ENCODE results near the gene MUC5B. TPM values are rescaled to one million over a fixed set of nuclear protein-coding genes. Genes with fewer than 3 reads are reported as not detected.

The MUC5B gene
- total RNA-seq, 1 donor from 2014 or later, result not detected

DNA sequence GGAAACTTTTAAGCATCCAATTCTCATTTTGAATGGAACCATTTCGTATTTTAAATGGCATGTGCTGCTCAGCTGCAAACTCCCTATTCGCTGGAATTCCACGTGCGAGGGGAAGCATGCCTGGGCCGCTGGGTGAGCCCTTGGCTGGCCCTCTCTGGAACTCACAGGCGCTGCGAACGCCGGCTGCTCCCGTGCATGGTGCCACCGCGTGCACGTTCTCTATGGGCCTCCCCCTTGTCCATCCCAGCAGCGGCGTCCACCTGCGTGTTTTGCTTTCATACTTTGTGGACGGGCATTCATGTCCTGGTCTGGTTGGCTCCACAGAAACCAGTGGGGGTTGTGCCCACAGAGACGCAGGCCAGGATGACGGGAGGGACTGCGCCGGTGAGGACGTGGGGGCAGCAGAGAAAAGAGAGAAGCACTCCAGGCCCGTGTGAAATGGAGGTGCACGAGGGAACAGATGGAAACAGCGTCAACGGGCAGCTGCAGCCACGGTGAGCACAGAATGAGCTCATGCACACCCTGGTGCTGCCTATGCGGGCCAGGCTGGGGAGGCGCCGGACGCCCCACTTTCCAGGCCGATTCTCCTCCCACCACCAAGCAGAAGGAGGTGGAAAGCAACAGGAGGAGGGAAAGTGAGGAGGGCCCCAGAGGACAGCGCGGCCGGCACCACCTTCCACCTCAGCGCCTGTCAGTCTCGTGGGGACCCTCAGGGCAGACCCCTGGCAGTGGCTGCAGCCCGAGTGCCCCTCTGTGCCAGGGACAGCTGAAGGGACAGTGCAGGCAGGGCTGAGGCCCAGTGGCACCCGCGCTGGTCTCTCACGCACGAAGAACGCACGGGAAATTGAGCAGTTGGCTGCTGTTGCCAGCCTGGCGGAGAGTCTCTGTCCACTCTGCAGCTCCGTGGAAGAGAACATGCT is 57.5 kb downstream of the MUC5B start:
- no peak for DNase-seq (ENCODE audit: low read depth)
- no peaks in the 10 kb centered on the region for H3K79me2 ChIP-seq (ENCODE audit: insufficient read depth, low read length)
- H3K9ac ChIP-seq (ENCODE audit: low read length), result no peak overlapping the region
- no peak overlapping the region for H2AFZ ChIP-seq (ENCODE audit: low read depth, low read length)
- H4K20me1 ChIP-seq (ENCODE audit: insufficient read depth, low read length), result peaks cover 25% of the 10 kb centered on the region
- Mint-ChIP-seq H3K4me3 (ENCODE audit: unreplicated experiment) (no peak overlapping the region), H3K4me1 (ENCODE audit: low read depth, unreplicated experiment) (no peaks in the 10 kb centered on the region), H3K27me3 (ENCODE audit: low read depth, unreplicated experiment) (no peaks in the 10 kb centered on the region), H3K9me3 (ENCODE audit: unreplicated experiment) (no peaks in the 10 kb centered on the region), H3K27ac (ENCODE audit: unreplicated experiment) (no peak overlapping the region), H3K36me3 (ENCODE audit: low read depth, unreplicated experiment) (peaks cover 21% of the 10 kb centered on the region)
- FAIRE-seq, result no peak
- no peaks in the 10 kb centered on the region for H3K27me3 ChIP-seq (ENCODE audit: insufficient read depth, low read length)
- TF ChIP-seq, protein P1, sequence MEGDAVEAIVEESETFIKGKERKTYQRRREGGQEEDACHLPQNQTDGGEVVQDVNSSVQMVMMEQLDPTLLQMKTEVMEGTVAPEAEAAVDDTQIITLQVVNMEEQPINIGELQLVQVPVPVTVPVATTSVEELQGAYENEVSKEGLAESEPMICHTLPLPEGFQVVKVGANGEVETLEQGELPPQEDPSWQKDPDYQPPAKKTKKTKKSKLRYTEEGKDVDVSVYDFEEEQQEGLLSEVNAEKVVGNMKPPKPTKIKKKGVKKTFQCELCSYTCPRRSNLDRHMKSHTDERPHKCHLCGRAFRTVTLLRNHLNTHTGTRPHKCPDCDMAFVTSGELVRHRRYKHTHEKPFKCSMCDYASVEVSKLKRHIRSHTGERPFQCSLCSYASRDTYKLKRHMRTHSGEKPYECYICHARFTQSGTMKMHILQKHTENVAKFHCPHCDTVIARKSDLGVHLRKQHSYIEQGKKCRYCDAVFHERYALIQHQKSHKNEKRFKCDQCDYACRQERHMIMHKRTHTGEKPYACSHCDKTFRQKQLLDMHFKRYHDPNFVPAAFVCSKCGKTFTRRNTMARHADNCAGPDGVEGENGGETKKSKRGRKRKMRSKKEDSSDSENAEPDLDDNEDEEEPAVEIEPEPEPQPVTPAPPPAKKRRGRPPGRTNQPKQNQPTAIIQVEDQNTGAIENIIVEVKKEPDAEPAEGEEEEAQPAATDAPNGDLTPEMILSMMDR (IDR thresholded peaks at IDR 0.05; ENCODE audit: insufficient read depth, low read depth, low read length), result no peak
- TF ChIP-seq EZH2 (IDR thresholded peaks at IDR 0.05; ENCODE audit: insufficient read depth, low read length), result no peak
- H3K36me3 ChIP-seq (ENCODE audit: insufficient read depth, low read length), result peaks cover 2% of the 10 kb centered on the region
- H3K9me3 ChIP-seq (ENCODE audit: insufficient read depth, low read depth, low read length), result no peaks in the 10 kb centered on the region
- no peak overlapping the region for H3K4me3 ChIP-seq (ENCODE audit: insufficient read depth, low read depth, low read length)
- no peaks in the 10 kb centered on the region for H3K4me1 ChIP-seq (ENCODE audit: insufficient read depth, low read length)
- no peak overlapping the region for H3K4me2 ChIP-seq (ENCODE audit: low read length)
- no peak overlapping the region for H3K27ac ChIP-seq (ENCODE audit: low read depth, low read length)

DNA sequence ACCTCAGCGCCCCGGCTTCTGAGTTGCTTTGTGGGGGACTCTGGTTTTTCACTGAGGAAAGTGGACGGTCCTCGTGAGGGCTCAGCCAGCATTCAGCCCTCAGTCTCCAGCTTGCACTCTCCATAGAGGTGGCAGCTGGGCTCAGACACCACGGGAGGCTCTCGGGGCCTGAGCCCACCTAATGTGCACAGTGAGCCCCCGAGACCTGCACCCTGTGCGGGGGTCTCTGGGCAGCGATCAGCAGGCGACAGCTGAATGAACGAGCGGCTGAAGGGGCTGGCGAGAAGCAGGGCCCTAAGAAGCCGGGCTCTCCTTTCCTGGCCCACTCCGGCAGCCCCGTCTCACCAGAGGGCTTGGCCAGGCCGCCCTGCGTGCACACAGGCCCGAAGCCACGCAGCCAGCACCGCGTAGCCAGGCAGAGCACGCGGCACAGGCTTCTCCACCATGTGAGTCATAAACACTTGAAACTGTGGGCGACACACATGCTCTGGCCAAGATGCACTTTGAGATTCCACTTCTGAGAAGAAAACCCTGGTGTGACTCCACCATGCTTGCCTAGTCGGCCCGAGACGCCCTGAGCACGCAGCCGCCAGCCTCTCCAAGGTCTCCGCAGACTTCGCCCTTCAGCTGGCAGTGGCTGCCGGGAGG is 58.6 kb downstream of the MUC5B start:
- H3K4me1 ChIP-seq (ENCODE audit: insufficient read depth, low read length), result no peaks in the 10 kb centered on the region
- no peak overlapping the region for H2AFZ ChIP-seq (ENCODE audit: low read depth, low read length)
- H4K20me1 ChIP-seq (ENCODE audit: insufficient read depth, low read length), result peaks cover 25% of the 10 kb centered on the region
- H3K79me2 ChIP-seq (ENCODE audit: insufficient read depth, low read length), result no peaks in the 10 kb centered on the region
- H3K4me2 ChIP-seq (ENCODE audit: low read length), result no peak overlapping the region
- DNase-seq (ENCODE audit: low read depth) (peak; percentile 28), FAIRE-seq (no peak)
- Mint-ChIP-seq H3K4me3 (ENCODE audit: unreplicated experiment) (no peak overlapping the region), H3K4me1 (ENCODE audit: low read depth, unreplicated experiment) (no peaks in the 10 kb centered on the region), H3K9me3 (ENCODE audit: unreplicated experiment) (no peaks in the 10 kb centered on the region), H3K36me3 (ENCODE audit: low read depth, unreplicated experiment) (peaks cover 17% of the 10 kb centered on the region), H3K27me3 (ENCODE audit: low read depth, unreplicated experiment) (no peaks in the 10 kb centered on the region), H3K27ac (ENCODE audit: unreplicated experiment) (no peak overlapping the region)
- H3K9ac ChIP-seq (ENCODE audit: low read length), result no peak overlapping the region
- no peak for TF ChIP-seq EZH2 (IDR thresholded peaks at IDR 0.05; ENCODE audit: insufficient read depth, low read length)
- TF ChIP-seq, protein P1 (IDR thresholded peaks at IDR 0.05; ENCODE audit: insufficient read depth, low read depth, low read length), result no peak
- H3K9me3 ChIP-seq (ENCODE audit: insufficient read depth, low read depth, low read length), result no peaks in the 10 kb centered on the region
- no peak overlapping the region for H3K27ac ChIP-seq (ENCODE audit: low read depth, low read length)
- H3K4me3 ChIP-seq (ENCODE audit: insufficient read depth, low read depth, low read length), result no peak overlapping the region
- no peaks in the 10 kb centered on the region for H3K27me3 ChIP-seq (ENCODE audit: insufficient read depth, low read length)
- peaks cover 5% of the 10 kb centered on the region for H3K36me3 ChIP-seq (ENCODE audit: insufficient read depth, low read length)

All from astrocyte (in vitro differentiated cells and primary cell).